Activated naive CD4-positive, alpha-beta T cell treated with anti-CD3 and anti-CD28 coated beads for 36 hours (primary cell): Measurements from ENCODE around the gene ARRB2. TPM values are rescaled to one million over a fixed set of nuclear protein-coding genes. Genes with fewer than 3 reads are reported as not detected.

Experiments used
- CTCF ChIA-PET: fragments of 350-600 bp; sonication (Branson Sonifier 250); formaldehyde crosslinking; loops from one replicate; lab custom pipeline; 2021; ENCODE audit warnings: antibody characterized with exemption; lab: Charles Lee
- DNase-seq: peaks from one replicate; pipeline ENCODE4 v3.0.0-alpha.2; 2020
- H3K27ac Mint-ChIP-seq: one replicate; pipeline ENCODE4 v1.8.0; 2021; ENCODE audit warnings: mild to moderate bottlenecking, mixed read lengths
- H3K27me3 Mint-ChIP-seq: one replicate; pipeline ENCODE4 v1.8.0; 2021; ENCODE audit warnings: low read depth, mixed read lengths
- H3K36me3 Mint-ChIP-seq: one replicate; pipeline ENCODE4 v1.8.0; 2021; ENCODE audit warnings: low read depth, mixed read lengths
- H3K4me1 Mint-ChIP-seq: one replicate; pipeline ENCODE4 v1.8.0; 2021; ENCODE audit warnings: low read depth, mixed read lengths
- H3K4me3 Mint-ChIP-seq: one replicate; pipeline ENCODE4 v1.8.0; 2021; ENCODE audit warnings: mild to moderate bottlenecking, moderate library complexity, mixed read lengths
- H3K9me3 Mint-ChIP-seq: one replicate; pipeline ENCODE4 v1.8.0; 2021; ENCODE audit warnings: mixed read lengths
- intact Hi-C: fragments of 100-400 bp; cut with micrococcal nuclease; formaldehyde crosslinking; loops from one replicate; pipeline ENCODE4 v1.15.1; 2023
- total RNA-seq, 2 experiments: library from RNA; stranded (reverse); gene quantifications; one replicate each; pipeline ENCODE4 v1.2.3, GENCODE V29; 2021

ARRB2 gene
- total RNA-seq, 2 experiments from 2014 or later = 169 to 174 TPM

- peaks cover 18% of the 10 kb centered on the region for H3K27me3 Mint-ChIP-seq
- H3K27ac Mint-ChIP-seq = no peak overlapping the region
- CTCF ChIA-PET = interaction anchor here (0.6 kb wide), 1 partner anchor 174 kb away, joined by 3 read pairs; no protein-coding TSS in a partner anchor
- peak overlapping the region; percentile 72 for H3K4me3 Mint-ChIP-seq
- no peaks in the 10 kb centered on the region for H3K36me3 Mint-ChIP-seq
- intact Hi-C loops = loop anchor here (2.0 kb wide), 1 partner anchor 52 kb away; no protein-coding TSS in a partner anchor
- H3K9me3 Mint-ChIP-seq = no peaks in the 10 kb centered on the region
- peak; percentile 24 for DNase-seq
- H3K4me1 Mint-ChIP-seq = peaks cover 20% of the 10 kb centered on the region
Measured at GRCh38 chr17:4738136-4739121, 28.0 kb downstream of the ARRB2 start.

GRCh38 chr17:4739122-4740024 is 28.9 kb downstream of the ARRB2 start, which contains the start of the genes CXCL16 and ZMYND15:
TSS of gene CXCL16 (minus strand) at chr17:4739928. CDS start at chr17:4739339, 589 bp downstream.
TSS of gene ZMYND15 (plus strand) at chr17:4739833. CDS start at chr17:4740549, 716 bp downstream.
- Mint-ChIP-seq H3K9me3 (no peaks in the 10 kb centered on the region), H3K27me3 (peaks cover 20% of the 10 kb centered on the region), H3K27ac (no peak within 1 kb of the TSS), H3K4me3 (peak within 1 kb of the TSS; percentile 72), H3K4me1 (peaks cover 18% of the 10 kb centered on the region), H3K36me3 (no peaks in the 10 kb centered on the region)
- DNase-seq = peak; percentile 52
- CTCF ChIA-PET = interaction anchor here (0.6 kb wide), 1 partner anchor 175 kb away, joined by 3 read pairs; no protein-coding TSS in a partner anchor
- intact Hi-C loops = loop anchor here (2.0 kb wide), 1 partner anchor 51 kb away; no protein-coding TSS in a partner anchor

- H3K27ac Mint-ChIP-seq = no peak overlapping the region
Measured at GRCh38 chr17:4740025-4740351, 29.6 kb downstream of the ARRB2 start.

GRCh38 chr17:4740584-4740983 is 30.2 kb downstream of the ARRB2 start:
- Mint-ChIP-seq H3K27ac (no peak overlapping the region), H3K36me3 (no peaks in the 10 kb centered on the region), H3K9me3 (no peaks in the 10 kb centered on the region), H3K27me3 (peaks cover 20% of the 10 kb centered on the region), H3K4me3 (peak overlapping the region; percentile 70), H3K4me1 (peaks cover 22% of the 10 kb centered on the region)
- intact Hi-C loops = no loop called here
- CTCF ChIA-PET = no interaction called here
- no peak for DNase-seq

More at GRCh38 chr17:4740025-4740351, 29.6 kb downstream of the ARRB2 start:
- H3K36me3 Mint-ChIP-seq = no peaks in the 10 kb centered on the region
- CTCF ChIA-PET = no interaction called here
- H3K4me1 Mint-ChIP-seq = peaks cover 18% of the 10 kb centered on the region
- peak overlapping the region; percentile 70 for H3K4me3 Mint-ChIP-seq
- no peaks in the 10 kb centered on the region for H3K9me3 Mint-ChIP-seq
- DNase-seq = no peak
- intact Hi-C loops = no loop called here
- peaks cover 20% of the 10 kb centered on the region for H3K27me3 Mint-ChIP-seq

GRCh38 chr17:4741544-4741943 is 31.1 kb downstream of the ARRB2 start:
- no peak for DNase-seq
- Mint-ChIP-seq H3K27me3 (peaks cover 20% of the 10 kb centered on the region), H3K4me1 (peaks cover 21% of the 10 kb centered on the region), H3K36me3 (no peaks in the 10 kb centered on the region), H3K4me3 (no peak overlapping the region), H3K9me3 (no peaks in the 10 kb centered on the region), H3K27ac (no peak overlapping the region)
- intact Hi-C loops = no loop called here
- CTCF ChIA-PET = no interaction called here

- Mint-ChIP-seq H3K36me3 (no peaks in the 10 kb centered on the region), H3K4me3 (no peak overlapping the region), H3K9me3 (no peaks in the 10 kb centered on the region), H3K4me1 (peaks cover 22% of the 10 kb centered on the region), H3K27me3 (peaks cover 20% of the 10 kb centered on the region), H3K27ac (no peak overlapping the region)
- CTCF ChIA-PET = no interaction called here
- intact Hi-C loops = no loop called here
- no peak for DNase-seq
Measured at GRCh38 chr17:4742133-4742532, 31.7 kb downstream of the ARRB2 start.

GRCh38 chr17:4742629-4743028 is 32.2 kb downstream of the ARRB2 start:
- Mint-ChIP-seq H3K4me1 (peaks cover 24% of the 10 kb centered on the region), H3K36me3 (no peaks in the 10 kb centered on the region), H3K27me3 (peaks cover 20% of the 10 kb centered on the region), H3K9me3 (no peaks in the 10 kb centered on the region), H3K4me3 (no peak overlapping the region), H3K27ac (no peak overlapping the region)
- no peak for DNase-seq
- intact Hi-C loops = no loop called here
- CTCF ChIA-PET = no interaction called here

GRCh38 chr17:4743216-4743615 is 32.8 kb downstream of the ARRB2 start:
- H3K9me3 Mint-ChIP-seq = no peaks in the 10 kb centered on the region
- H3K4me1 Mint-ChIP-seq = peaks cover 28% of the 10 kb centered on the region
- no peak for DNase-seq
- no peak overlapping the region for H3K4me3 Mint-ChIP-seq
- H3K36me3 Mint-ChIP-seq = no peaks in the 10 kb centered on the region
- intact Hi-C loops = no loop called here
- H3K27me3 Mint-ChIP-seq = peaks cover 18% of the 10 kb centered on the region
- CTCF ChIA-PET = interaction anchor here (0.6 to 1.5 kb wide), 2 partner anchors 47 to 191 kb away, joined by 3 to 5 read pairs; no protein-coding TSS in a partner anchor
- no peak overlapping the region for H3K27ac Mint-ChIP-seq

GRCh38 chr17:4743898-4744297 is 33.5 kb downstream of the ARRB2 start:
- H3K27me3 Mint-ChIP-seq = peaks cover 11% of the 10 kb centered on the region
- no peaks in the 10 kb centered on the region for H3K9me3 Mint-ChIP-seq
- DNase-seq = no peak
- H3K36me3 Mint-ChIP-seq = no peaks in the 10 kb centered on the region
- intact Hi-C loops = no loop called here
- no peak overlapping the region for H3K27ac Mint-ChIP-seq
- peaks cover 28% of the 10 kb centered on the region for H3K4me1 Mint-ChIP-seq
- no peak overlapping the region for H3K4me3 Mint-ChIP-seq
- CTCF ChIA-PET = interaction anchor here (1.5 kb wide), 1 partner anchor 46 kb away, joined by 5 read pairs; no protein-coding TSS in a partner anchor

- Mint-ChIP-seq H3K27ac (no peak overlapping the region), H3K36me3 (no peaks in the 10 kb centered on the region)
- intact Hi-C loops = no loop called here
Measured at GRCh38 chr17:4744999-4745969, 34.9 kb downstream of the ARRB2 start.

GRCh38 chr17:4747847-4748246 is 37.4 kb downstream of the ARRB2 start:
- Mint-ChIP-seq H3K9me3 (no peaks in the 10 kb centered on the region), H3K36me3 (no peaks in the 10 kb centered on the region), H3K27ac (peak overlapping the region; percentile 20), H3K4me1 (peaks cover 21% of the 10 kb centered on the region), H3K27me3 (peaks cover 2% of the 10 kb centered on the region), H3K4me3 (peak overlapping the region; percentile 44)
- intact Hi-C loops = no loop called here
- DNase-seq = peak; percentile 64
- CTCF ChIA-PET = no interaction called here

More at GRCh38 chr17:4744999-4745969, 34.9 kb downstream of the ARRB2 start:
- peaks cover 8% of the 10 kb centered on the region for H3K27me3 Mint-ChIP-seq
- DNase-seq = no peak
- H3K9me3 Mint-ChIP-seq = no peaks in the 10 kb centered on the region
- CTCF ChIA-PET = no interaction called here
- H3K4me3 Mint-ChIP-seq = peak overlapping the region; percentile 8
- H3K4me1 Mint-ChIP-seq = peaks cover 23% of the 10 kb centered on the region
